CD4-positive, alpha-beta T cell treated with Interferon alpha-2 for 1 hour (primary cell): ENCODE data around the gene MEGF9.
A peak's percentile ranks its signal among the peaks of the same experiment; 100 is the strongest.

Experiments
- DNase-seq, 2 donors: peaks; one replicate each; pipeline ENCODE4 v3.0.0-alpha.2; 2020 to 2022

Gene MEGF9

GRCh38 chr9:120701248-120701647 lies 13.0 kb downstream of the MEGF9 start:
- no peak for DNase-seq

DNA sequence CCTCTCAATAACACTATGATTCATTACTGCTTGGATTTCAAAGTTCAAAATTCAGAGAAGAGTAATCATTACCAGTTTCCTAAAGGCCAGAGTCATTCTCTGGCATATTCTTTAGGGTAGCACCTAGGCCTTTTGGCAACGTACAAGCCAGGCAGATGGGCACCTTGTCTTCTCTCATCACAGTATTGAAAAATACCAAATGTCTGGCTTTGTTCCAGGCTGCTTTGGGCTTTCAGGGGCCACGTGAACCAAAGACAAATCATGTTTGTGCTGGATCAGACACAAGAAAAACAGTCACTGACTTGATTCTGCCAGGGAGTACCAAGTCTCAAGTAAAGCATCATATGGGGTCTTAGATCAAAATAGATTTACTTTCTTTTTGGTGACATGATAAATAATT lies 15.5 kb downstream of the MEGF9 start:
- DNase-seq: no peak

DNA sequence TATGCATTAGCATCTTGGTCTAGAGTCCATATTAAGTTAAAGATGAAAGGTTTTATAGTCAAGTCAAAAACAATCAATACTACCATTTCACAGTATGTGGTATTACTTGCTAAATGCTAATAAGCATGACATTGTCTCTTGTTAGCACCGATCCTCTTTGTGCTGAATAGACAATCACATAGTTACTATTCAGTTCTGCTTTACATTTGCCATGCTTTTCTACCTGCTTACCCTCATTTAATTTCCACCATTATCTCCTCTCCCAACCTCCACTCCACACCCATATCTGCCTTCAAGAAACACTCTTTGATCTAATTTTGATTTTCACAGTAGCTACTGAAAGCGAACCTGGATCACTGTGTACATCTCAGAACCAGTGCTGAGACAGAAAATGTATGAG lies 16.8 kb downstream of the MEGF9 start:
- no peak for DNase-seq

DNA sequence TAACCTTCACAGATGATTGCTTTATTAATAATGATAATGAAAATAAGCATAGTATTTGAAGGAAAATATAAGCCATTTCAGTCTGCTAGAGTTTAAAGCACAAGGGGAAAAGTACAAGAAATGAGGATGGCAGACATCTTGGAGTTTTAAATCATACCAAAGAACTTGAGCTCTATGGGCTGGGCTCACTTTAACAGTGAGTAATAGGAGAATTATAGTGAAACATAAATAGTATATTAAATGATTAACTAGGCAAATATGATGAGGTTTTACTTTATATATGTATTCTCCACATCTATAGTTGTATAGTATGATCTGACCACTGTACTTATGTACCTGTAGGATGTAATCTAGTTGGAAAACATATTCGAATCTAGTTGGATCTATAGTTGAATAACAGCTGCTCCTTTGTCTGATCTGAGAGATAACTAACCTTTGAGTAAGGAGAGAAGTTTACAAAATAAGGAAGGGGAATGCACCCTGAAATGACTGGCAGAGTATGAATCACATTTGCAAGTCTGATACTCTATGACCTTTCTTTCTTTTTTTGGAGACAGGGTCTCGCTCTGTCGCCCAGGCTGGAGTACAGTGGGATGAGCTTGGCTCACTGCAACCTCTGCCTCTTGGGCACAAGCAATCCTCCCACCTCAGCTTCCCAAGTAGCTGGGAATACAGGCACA lies 17.6 kb downstream of the MEGF9 start:
- no peak for DNase-seq

- no peak for DNase-seq
These were observed 19.7 kb downstream of the MEGF9 start for GRCh38 chr9:120694559-120694958.

DNA sequence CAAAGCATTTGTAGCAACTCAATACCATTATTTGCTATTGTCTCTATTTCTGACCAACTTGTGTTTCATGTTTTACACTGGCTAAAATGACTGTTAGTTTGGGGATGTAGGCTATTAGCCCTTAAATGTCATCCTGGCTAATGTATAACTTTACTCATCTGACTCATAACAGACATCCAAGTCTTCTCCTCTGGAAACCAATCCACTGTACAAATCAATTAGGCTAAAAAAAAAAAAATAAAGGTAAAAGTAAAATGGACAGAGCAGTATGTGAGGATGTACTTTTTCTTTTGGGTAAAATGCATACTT lies 20.6 kb downstream of the MEGF9 start:
- no peak for DNase-seq

DNA sequence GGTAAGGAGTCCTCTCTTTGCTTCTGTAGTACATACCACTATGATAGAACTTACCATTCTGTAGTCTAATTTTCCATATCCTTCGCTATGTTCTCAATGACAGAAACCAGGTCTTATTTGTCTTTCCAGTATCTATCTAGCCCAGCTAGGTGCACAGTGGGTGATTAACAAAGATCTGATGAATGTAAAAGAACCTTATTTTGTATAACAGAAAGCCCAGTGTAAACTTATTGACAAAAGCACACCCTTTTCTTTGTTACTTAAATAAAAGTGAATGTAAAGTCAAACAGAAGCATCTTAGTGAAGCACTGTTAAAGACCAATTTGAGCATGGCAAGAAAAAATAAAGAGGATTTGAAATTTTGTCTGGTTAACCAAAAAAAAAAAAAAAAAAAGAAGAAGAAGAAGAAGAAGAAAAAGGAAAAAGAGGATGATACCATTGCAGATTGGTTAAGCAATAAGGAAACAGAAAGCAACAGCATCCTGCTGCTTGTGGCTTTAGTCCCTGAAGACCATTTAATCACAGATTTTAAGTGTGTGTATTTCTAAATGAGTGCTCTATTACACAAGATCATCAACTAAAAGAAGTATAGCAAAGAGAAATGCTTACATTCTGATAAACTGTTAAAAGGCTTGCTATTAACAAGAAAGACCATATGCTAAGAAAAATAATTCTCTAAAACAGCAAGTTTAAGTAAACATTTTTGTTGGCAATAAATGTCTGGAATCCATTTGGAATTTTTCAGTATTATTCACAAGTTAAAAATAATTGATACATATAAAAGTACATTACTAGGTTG lies 21.2 kb downstream of the MEGF9 start:
- DNase-seq: peak in 1 of 2 donors; percentile 17

- no peak for DNase-seq
These were observed 23.9 kb downstream of the MEGF9 start for GRCh38 chr9:120690372-120690771.

DNA sequence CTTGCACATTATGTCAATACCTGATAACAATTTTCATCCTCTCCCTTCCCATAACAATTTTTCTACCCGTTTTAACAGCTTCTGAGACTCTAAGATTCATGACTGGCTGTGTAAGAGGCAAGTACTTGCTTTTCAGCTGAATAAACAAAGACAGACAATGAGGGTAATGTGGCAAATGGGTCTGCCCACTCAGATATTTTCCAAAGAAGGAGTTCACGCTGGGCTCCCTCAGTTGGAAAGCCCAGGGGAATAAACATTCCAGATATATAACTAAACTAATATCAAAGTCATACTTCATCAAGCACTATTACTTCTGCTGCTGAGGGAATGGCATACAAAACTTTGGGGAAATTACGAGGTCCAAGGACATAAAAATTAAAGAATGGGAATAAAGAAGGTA lies 24.4 kb downstream of the MEGF9 start:
- DNase-seq: no peak

DNA sequence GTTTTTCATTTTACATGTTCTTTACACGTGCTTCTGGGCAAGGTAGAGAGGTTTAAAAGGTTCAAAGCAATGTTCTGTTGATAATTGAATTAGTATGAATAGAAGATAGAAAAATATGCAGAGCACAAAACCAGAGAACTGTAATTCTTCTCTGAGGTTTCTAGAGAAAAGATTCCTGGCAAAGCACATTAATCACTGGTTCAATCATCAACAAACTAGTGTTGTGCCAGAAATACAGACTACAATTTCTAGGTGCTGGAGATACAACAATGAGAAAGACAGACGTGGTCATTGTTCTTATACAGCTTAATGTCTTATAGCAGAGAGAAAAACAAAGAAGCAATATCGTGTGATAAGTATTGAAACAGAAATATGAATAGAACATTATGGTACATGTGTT lies 25.5 kb downstream of the MEGF9 start:
- no peak for DNase-seq

DNA sequence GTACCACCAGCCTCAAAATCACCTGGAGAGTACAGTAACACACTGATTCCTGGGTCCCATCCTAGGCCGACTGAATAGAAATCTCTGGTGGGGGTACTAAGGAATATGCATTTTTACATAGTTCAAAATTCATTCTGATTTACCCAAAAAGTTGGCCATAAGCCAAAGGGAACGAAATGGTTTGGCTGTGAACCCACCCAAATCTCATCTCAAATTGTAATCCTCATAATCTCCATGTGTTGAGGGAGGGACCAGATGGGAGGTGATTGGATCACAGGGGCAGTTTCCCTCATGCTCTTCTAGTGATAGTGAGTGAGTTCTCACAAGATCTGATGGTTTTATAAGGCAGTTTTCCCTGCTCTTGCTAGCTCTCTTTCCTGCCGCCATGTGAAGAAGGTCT lies 31.1 kb downstream of the MEGF9 start:
- no peak for DNase-seq

- no peak for DNase-seq
These were observed 33.1 kb downstream of the MEGF9 start for GRCh38 chr9:120681121-120681520.

GRCh38 chr9:120680579-120680978 lies 33.7 kb downstream of the MEGF9 start:
- no peak for DNase-seq

DNA sequence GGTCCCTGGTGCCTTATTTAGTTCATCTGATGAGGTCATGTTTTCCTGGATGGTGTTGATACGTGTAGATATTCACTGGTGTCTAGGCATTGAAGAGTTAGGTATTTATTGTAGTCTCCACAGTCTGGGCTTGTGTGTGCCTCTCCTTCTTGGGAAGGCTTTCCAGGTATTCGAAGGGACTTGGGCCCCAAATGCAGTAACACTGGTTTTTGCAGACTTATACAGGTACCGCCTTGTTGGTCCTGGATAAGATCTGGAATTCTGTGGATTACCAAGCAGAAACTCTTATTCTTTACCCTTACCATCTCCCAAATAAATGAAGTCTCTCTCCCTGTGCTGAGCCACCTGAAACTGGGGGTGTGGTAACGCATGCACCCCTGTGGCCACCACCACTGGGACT lies 34.1 kb downstream of the MEGF9 start:
- DNase-seq: no peak

- no peak for DNase-seq
These were observed 36.3 kb downstream of the MEGF9 start for GRCh38 chr9:120677965-120678364.

- DNase-seq: no peak
These were observed 37.4 kb downstream of the MEGF9 start for GRCh38 chr9:120676767-120677402.

DNA sequence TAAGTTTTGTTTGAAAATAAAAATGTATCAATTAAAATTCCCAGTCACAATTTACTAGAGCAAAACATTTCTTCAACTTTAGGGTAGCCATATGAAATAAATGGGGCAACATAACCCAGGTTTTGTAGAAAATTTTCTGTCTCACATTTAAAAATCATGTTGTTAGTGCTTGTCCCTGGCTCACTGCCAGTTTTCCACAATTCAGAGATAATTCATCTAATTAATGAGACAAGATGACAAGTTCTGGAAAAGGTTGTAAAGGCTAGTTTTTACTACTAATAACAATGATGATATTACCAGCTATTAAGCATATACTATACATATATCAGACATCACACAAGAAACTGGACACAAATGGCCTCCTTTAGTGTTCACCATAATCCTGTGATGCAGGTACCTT lies 45.9 kb downstream of the MEGF9 start:
- no peak for DNase-seq

DNA sequence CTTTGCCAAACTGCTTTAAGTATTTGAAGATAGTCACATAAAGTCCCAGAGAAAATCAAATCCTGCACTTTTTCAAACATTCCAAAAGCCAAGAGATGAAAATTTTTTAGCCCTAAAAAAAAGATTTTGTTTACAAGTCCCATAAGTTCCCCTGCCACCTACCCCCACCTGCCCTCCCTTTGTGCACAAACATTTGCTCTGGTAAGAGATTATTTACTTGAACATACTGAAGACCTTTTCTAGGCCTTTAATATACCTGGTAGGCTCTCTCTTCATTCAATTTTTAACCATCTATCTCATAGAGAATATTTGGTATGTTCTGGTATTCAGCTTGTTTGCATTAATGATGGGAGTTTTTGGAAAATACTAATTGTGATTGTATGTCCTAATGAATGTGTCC lies 50.3 kb downstream of the MEGF9 start:
- DNase-seq: no peak

DNA sequence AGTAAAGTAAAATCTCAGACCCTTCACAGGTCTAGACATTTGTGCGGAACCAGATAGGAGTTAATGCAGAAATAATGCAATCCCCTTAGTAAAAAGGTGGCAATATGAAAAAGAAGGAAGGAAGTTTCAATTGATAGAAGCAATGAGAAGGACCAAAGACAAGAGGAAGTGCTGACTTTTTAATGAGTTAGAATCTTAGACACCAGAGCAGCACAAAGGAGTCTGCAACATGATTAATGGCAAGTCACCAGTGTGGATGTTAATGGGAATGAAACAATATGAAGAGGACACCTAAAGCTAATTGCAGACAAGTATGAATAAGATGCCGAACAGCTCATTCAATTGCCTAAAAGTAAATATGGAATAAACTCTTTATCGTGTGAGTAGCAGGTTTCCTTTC lies 50.9 kb downstream of the MEGF9 start:
- no peak for DNase-seq

- DNase-seq: no peak
These were observed 51.8 kb downstream of the MEGF9 start for GRCh38 chr9:120662513-120662912.

DNA sequence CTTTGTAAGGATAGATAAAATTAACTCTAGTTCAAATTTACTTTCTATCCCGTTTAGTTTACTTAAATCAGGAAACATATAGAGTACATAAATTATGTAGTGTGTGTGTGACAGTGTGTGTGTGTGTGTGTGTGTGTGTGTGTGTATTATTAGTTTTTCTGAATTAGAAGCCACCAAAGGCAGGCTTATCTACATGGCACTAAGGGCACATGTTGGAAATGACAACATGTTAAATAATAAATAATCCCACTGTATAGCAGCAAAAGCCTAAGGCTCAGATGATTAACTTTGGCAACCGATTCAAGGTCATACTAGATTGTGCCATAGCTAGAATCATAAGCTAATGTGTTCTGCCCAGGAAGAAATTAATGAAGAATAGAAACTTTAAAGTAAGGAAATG lies 54.6 kb downstream of the MEGF9 start:
- no peak for DNase-seq

DNA sequence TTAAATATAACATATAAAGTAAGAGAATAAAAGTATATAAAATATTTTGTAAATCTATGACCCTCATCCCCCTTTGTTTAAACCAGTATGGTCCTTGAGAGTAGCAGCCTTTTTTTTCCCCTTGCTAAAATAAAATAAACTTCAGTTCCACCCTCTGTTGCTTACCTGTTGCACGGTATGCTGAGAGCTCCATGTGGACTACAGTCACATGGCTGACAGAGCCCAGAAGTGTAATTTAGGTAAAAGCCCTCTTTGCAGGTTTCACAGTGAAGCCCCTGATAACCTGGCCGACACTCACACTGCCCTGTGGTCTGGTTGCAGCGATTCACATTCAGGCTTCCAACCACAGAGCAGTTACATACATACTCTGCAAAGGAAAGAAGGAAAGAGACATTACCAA lies 55.1 kb downstream of the MEGF9 start:
- DNase-seq: no peak

GRCh38 chr9:120655005-120655622 lies 59.2 kb downstream of the MEGF9 start:
- DNase-seq: no peak

DNA sequence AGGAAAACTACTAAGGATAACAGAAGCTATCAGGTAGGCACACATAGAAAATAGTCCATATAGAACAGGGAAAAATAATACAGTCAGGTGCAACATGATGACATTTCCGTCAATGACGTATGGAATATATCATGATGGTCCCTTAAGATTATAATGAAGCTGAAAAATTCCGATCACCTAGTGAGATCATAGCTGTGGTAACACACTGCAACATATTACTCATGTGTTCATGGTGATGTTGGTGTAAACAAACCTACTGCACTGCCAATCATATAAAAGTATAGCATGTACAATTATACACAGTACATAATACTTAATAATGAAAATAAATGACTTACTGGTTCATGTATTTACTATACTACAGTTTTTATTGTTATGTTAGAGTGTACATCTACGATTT lies 60.0 kb downstream of the MEGF9 start:
- DNase-seq: no peak
